Muscle of leg (tissue), 11 donors: ENCODE results near the gene CTRB1. TPM values are rescaled to one million over a fixed set of nuclear protein-coding genes. Genes with fewer than 3 reads are reported as not detected.

Experiments used
- DNase-seq: peaks from one replicate; pipeline ENCODE4 v3.0.0; 2013
- H3K27ac ChIP-seq: one replicate; pipeline ENCODE4 v1.5.1; 2013; ENCODE audit warnings: mild to moderate bottlenecking, low read length, control low read depth
- H3K27me3 ChIP-seq: one replicate; pipeline ENCODE4 v1.6.1; 2013; ENCODE audit warnings: low read length; ENCODE audit not compliant: control insufficient read depth, insufficient read depth
- H3K36me3 ChIP-seq: one replicate; pipeline ENCODE4 v1.6.1; 2013; ENCODE audit warnings: low read length; ENCODE audit not compliant: control insufficient read depth, insufficient read depth
- H3K4me1 ChIP-seq: one replicate; pipeline ENCODE4 v1.6.1; 2013; ENCODE audit warnings: low read length; ENCODE audit not compliant: control insufficient read depth, insufficient read depth
- H3K4me3 ChIP-seq: one replicate; pipeline ENCODE4 v1.5.1; 2013; ENCODE audit warnings: low read length, control low read depth
- H3K9me3 ChIP-seq: replicated peaks from 2 replicates; pipeline ENCODE4 v1.6.1; 2013; ENCODE audit warnings: low read depth, low read length; ENCODE audit not compliant: control insufficient read depth
- WGBS: methylation state at CpG from one replicate; pipeline ENCODE4 v1.1.5; 2013; ENCODE audit warnings: missing lambda C conversion rate; ENCODE audit not compliant: insufficient coverage; 5-methylcytosine and 5-hydroxymethylcytosine counted together
- polyA plus RNA-seq, 8 donors: library from polyadenylated mRNA; unstranded; fragments of 120-200 nt; gene quantifications; one replicate each; pipeline versions ENCODE4 v1.2.1 to v1.2.3, GENCODE V29; 2013; ENCODE audit warnings: inconsistent platforms in 1 of 8, low replicate concordance in 1 of 8; ENCODE audit not compliant: insufficient read length in 8 of 8, insufficient read depth in 1 of 8
- total RNA-seq: library from RNA; stranded (reverse); fragments of 120-200 nt; gene quantifications from one replicate; pipeline ENCODE4 v1.2.4, GENCODE V29; 2013

CTRB1 gene
- total and polyA plus RNA-seq, 9 donors = 0.20 to 1.0 (median 0.56) TPM; not detected in 2

GRCh38 chr16:75224306-75225082 lies 5.7 kb downstream of the CTRB1 start:
- DNase-seq = no peak
- no peak overlapping the region for H3K4me3 ChIP-seq
- peaks cover 10% of the 10 kb centered on the region for H3K4me1 ChIP-seq
- peaks cover 4% of the 10 kb centered on the region for H3K27me3 ChIP-seq
- WGBS = 65% methylated on average over 20 of the region's 20 CpGs
- H3K27ac ChIP-seq = no peak overlapping the region
- peaks cover 20% of the 10 kb centered on the region for H3K36me3 ChIP-seq
- no peaks in the 10 kb centered on the region for H3K9me3 ChIP-seq

GRCh38 chr16:75225092-75225491 lies 6.3 kb downstream of the CTRB1 start:
- WGBS = 52% methylated on average over 3 of the region's 12 CpGs

GRCh38 chr16:75225678-75226515 lies 7.1 kb downstream of the CTRB1 start:
- peak; percentile 35 for DNase-seq
- no peaks in the 10 kb centered on the region for H3K9me3 ChIP-seq
- H3K4me1 ChIP-seq = peaks cover 10% of the 10 kb centered on the region
- 70% methylated on average over 21 of the region's 26 CpGs for WGBS
- H3K27me3 ChIP-seq = peaks cover 6% of the 10 kb centered on the region
- peaks cover 32% of the 10 kb centered on the region for H3K36me3 ChIP-seq
- H3K27ac ChIP-seq = no peak overlapping the region
- H3K4me3 ChIP-seq = no peak overlapping the region

More at GRCh38 chr16:75225092-75225491, 6.3 kb downstream of the CTRB1 start:
- H3K4me3 ChIP-seq = no peak overlapping the region
- H3K9me3 ChIP-seq = no peaks in the 10 kb centered on the region
- peaks cover 26% of the 10 kb centered on the region for H3K36me3 ChIP-seq
- peaks cover 4% of the 10 kb centered on the region for H3K27me3 ChIP-seq
- DNase-seq = peak; percentile 28
- H3K27ac ChIP-seq = no peak overlapping the region
- H3K4me1 ChIP-seq = peaks cover 10% of the 10 kb centered on the region

- H3K4me3 ChIP-seq = no peak overlapping the region
- peaks cover 38% of the 10 kb centered on the region for H3K36me3 ChIP-seq
- no peak for DNase-seq
- WGBS = 49% methylated on average over 13 of the region's 22 CpGs
- no peak overlapping the region for H3K27ac ChIP-seq
- H3K4me1 ChIP-seq = peaks cover 10% of the 10 kb centered on the region
- no peaks in the 10 kb centered on the region for H3K9me3 ChIP-seq
- peaks cover 6% of the 10 kb centered on the region for H3K27me3 ChIP-seq
These were observed 8.0 kb downstream of the CTRB1 start for GRCh38 chr16:75226550-75227360.

GRCh38 chr16:75227361-75228142 lies 8.8 kb downstream of the CTRB1 start:
- peaks cover 6% of the 10 kb centered on the region for H3K27me3 ChIP-seq

GRCh38 chr16:75228143-75228976 lies 9.6 kb downstream of the CTRB1 start:
- Histone ChIP-seq H3K4me1 (peaks cover 4% of the 10 kb centered on the region), H3K4me3 (no peak overlapping the region), H3K36me3 (peaks cover 47% of the 10 kb centered on the region), H3K27me3 (peaks cover 6% of the 10 kb centered on the region), H3K27ac (no peak overlapping the region), H3K9me3 (no peaks in the 10 kb centered on the region)
- WGBS = 78% methylated on average over 15 of the region's 17 CpGs
- no peak for DNase-seq

More at GRCh38 chr16:75227361-75228142, 8.8 kb downstream of the CTRB1 start:
- WGBS = 91% methylated on average over 18 of the region's 18 CpGs
- no peak overlapping the region for H3K4me3 ChIP-seq
- DNase-seq = no peak
- no peaks in the 10 kb centered on the region for H3K9me3 ChIP-seq
- H3K4me1 ChIP-seq = peaks cover 5% of the 10 kb centered on the region
- peaks cover 40% of the 10 kb centered on the region for H3K36me3 ChIP-seq
- no peak overlapping the region for H3K27ac ChIP-seq

GRCh38 chr16:75229172-75230031 lies 10.6 kb downstream of the CTRB1 start:
- 91% methylated on average over 46 of the region's 48 CpGs for WGBS
- H3K4me1 ChIP-seq = peaks cover 15% of the 10 kb centered on the region

GRCh38 chr16:75230471-75231110 lies 11.8 kb downstream of the CTRB1 start:
- H3K4me1 ChIP-seq = peaks cover 17% of the 10 kb centered on the region
- H3K27ac ChIP-seq = no peak overlapping the region
- 79% methylated on average over 6 of the region's 9 CpGs for WGBS
- no peak for DNase-seq
- H3K36me3 ChIP-seq = peaks cover 69% of the 10 kb centered on the region
- peaks cover 3% of the 10 kb centered on the region for H3K27me3 ChIP-seq
- H3K4me3 ChIP-seq = no peak overlapping the region
- no peaks in the 10 kb centered on the region for H3K9me3 ChIP-seq

More at GRCh38 chr16:75229172-75230031, 10.6 kb downstream of the CTRB1 start:
- H3K9me3 ChIP-seq = no peaks in the 10 kb centered on the region
- DNase-seq = no peak
- no peak overlapping the region for H3K4me3 ChIP-seq
- peaks cover 58% of the 10 kb centered on the region for H3K36me3 ChIP-seq
- peaks cover 5% of the 10 kb centered on the region for H3K27me3 ChIP-seq
- no peak overlapping the region for H3K27ac ChIP-seq
